ENCODE data around the gene CBX2.

The CBX2 gene

GRCh38 chr17:79814127-79814973 is 36.4 kb downstream of the CBX2 start:
- no peak for DNase-seq

DNA sequence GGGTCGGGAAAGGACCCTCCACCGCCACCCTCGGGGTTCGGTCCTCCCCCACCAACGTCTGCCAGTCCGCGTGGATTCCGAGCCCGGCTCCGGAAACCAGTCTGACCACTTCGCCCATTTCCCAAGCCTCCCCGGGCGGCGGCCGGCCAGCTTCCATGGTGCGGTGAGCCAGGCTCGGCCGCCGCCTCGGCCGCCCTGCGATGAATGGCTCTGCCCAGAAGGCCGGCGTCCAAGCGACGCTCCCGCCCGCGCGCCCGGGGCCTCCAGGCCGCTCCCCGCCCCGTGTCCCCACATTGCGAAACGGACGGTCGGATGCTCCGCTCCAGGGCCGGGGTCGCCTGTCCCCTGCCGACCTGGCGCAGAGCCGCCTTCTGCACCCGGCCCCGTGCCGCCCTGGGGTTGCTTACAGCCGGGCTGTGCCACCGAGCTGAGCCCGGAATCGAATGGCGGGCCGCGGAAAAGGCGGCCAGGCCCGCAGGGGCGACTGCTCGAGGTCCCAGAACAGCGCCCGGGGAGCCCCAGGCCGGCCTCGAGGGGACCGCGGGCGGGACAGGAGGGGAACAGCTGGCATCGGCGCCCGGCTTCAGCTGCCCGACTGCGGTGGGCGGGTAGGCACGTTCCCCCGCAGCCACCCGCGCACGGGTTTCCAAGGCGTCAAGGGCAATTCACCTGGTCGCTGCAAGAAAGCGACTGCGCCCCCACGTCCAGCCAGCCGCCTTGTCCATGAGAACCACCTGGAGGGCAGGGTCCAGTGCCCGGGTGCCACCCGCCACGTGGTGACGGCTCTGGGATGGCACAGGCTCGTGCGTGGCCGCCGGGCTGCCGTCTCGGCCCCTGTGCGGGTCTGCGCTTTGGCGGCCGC is 37.3 kb downstream of the CBX2 start:
- no peak for DNase-seq

DNA sequence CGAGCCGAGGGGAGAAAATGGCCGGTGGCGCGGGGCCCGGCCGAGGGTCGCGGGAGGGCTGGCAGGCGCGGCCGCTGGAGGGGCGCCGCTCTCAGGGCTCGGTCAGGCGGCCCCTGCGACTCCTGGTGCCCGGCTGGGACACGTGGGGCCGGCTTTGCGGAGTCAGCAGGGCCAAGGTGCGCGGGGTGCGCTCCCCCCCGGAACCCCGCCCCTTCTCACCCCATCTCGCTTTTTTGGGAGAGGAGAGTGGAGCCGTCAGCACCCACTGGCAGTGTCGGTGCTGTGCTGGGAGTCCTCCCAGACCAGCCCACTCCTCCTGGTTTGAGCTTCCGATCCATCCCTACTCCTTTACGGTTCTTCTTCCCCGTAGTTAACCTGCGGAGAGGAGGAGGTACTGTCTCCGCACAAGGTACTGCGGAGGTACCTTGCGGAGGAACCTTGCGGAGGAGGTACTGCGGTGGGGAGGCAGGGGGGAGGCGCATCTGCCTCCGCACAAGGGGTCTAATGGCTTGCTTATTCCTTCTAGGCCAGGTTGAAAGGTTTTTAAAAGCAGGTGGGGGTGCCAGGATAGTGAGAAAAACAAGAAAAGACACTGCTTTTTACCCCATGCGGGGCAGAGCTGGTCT is 38.0 kb downstream of the CBX2 start:
- no peak for DNase-seq

DNA sequence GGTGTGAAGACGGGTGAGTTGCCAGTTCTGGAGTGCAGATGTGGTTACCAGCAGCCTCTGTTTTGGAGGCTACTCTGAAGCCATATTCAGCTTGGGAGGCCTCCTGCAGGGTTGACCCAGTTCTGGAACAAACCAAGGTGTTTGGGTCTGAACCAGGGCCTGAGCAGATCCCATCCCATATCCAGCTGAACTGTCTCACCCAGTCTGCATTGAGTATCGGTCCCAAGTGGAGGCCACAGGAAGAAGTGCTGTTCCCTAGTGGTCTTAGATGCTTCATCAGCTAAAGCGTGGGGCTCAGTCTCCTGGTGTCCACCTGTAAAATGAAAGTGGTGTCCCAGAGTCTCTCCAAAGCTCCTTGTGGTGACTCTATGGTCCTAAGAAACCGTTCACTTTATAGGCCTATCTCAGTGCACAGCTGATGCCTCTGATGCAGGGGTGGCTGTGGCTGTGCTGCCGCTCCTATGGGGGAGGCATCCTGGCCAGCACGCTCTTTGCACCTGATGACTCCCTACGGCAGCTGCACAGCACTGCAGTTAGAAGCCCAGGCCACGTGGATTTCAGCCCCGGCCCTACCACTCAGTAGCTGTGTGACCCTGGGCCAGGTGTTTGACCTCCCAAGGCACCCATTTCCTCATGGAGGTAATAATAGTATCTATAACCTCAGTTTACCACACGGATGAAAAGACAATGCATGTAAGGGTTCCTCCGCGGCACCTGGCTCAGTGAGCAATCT is 40.2 kb downstream of the CBX2 start:
- peak in 2 of 3 experiments; percentile 20 to 68 for DNase-seq

- DNase-seq = no peak
These were observed 41.1 kb downstream of the CBX2 start for GRCh38 chr17:79819085-79819484.

- DNase-seq = no peak
These were observed 41.8 kb downstream of the CBX2 start for GRCh38 chr17:79819534-79820276.

DNA sequence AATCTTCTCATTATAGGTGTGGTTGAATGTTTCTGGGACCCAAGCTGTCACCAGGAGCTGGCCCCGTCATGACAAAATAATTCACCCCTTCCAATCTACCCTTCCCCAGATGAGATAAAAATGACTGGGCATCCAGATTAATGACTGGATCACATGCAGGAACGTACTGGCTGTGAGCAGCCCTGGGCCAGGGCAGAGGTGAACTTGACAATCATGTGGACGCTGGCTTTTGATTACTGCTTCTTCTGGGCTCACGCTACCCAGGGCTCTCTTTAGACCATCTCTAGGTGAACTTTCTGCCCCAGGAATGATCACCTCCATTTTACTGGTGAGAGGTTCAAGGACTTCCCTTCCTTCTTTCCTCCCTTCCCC is 43.0 kb downstream of the CBX2 start:
- no peak for DNase-seq

GRCh38 chr17:79821331-79822095 is 43.6 kb downstream of the CBX2 start:
- no peak for DNase-seq

DNA sequence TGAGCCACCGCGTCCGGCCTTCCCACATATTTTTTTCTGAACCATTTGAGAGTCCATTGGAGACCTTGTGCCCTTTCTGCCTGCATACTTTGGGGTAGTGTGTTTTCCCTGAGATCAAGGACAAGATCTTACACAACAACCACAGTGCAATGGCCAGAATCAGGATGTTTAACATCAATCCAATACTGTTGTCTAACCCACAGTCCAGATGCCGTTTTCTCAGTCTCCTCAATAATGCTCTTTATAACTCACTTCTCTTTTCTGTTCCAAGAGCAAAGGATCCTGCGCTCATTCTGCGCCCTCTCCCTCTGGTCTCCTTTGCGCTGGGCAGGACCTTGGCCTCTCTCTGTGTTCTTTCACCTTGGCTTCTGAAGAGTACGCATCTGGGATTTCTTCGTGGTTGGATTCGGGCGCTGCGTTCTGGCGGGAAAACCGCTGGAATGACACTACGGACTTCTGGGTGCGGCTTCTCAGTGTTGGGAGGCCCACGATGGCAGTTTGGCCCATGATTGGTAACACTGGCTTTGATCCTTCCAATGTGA is 44.7 kb downstream of the CBX2 start:
- DNase-seq = no peak

DNA sequence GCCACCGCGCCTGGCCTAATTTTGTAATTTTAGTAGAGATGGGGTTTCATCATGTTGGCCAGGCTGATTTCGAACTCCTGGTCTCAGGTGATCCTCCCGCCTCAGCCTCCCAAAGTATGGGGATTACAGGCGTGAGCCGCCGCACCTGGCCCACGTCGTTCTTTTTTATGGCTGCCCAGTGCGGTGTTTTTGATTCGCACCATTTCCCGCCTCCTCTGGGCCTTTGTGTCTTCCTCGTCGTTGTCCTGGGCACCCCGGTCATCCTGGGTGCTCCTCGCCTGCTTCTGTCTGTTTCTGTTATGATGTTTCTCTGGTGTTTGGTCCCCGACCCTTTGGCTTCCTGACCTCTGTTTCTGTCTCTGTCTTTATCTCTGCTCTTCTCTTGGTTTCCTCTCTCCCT is 46.3 kb downstream of the CBX2 start:
- DNase-seq = no peak

DNA sequence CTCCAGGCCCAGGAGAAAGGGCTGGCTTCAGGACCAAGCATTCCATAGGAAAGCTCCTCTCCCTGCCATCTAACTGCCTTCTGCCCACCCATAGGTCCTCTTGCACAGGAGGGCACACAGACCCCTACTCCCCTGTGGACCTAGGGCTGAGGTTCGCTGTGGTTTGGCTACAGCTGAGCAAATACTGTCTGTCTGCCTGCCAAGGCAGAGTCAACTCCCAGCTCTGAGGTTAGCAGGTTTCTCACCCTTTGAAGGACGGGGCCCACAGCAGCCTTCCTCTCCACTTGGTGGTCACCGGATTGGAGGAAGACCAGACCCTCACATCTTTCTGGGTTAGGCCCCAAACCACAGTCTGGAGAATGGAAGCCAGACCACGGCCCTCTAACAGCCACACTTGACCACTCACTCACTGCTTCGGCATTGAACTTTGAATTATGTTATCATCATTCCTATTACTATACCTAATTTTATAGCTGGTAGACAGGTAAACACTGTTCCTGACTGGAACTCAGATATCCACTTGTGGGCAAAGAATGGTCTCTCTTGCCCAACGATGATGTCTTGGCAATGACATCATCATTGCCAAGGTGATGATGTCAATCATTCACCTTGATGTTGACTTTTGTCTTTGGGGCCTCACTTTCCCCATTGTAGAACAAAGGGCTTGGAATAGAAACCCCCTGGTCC is 47.1 kb downstream of the CBX2 start:
- DNase-seq = no peak

GRCh38 chr17:79825580-79825921 is 47.6 kb downstream of the CBX2 start:
- DNase-seq = no peak

- DNase-seq = no peak
These were observed 48.3 kb downstream of the CBX2 start for GRCh38 chr17:79826204-79826680.

DNA sequence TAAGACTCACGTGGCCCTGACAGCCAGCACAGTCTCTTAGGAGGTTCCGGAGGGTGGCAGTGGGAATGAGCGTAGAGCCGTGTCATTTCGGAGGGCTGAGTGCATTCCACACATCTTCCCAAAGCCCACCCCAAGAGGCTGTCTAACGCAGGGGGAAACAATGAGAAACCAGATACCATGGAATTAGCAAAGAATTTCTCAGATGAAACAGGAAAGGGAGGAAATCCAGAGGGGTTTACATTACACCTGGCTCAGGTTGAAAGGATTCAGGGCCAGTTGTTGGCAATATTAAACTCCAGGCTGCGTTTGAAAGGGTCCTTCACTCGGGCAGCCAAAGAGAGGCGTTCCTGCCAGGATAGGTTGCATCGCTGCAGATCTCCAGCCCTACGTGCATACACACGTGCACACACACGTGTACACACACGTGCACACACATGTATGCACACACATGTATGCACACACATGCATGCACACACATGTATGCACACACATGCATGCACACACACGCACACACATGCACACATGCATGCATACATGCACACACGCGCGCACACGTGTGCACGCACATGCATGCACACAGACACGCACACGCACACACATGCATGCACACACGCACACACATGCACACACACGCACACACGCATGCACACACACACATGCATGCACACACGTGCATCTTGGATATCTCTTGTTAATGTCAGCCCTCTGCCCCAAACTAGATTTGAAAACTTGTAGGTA is 49.1 kb downstream of the CBX2 start:
- DNase-seq = no peak

DNA sequence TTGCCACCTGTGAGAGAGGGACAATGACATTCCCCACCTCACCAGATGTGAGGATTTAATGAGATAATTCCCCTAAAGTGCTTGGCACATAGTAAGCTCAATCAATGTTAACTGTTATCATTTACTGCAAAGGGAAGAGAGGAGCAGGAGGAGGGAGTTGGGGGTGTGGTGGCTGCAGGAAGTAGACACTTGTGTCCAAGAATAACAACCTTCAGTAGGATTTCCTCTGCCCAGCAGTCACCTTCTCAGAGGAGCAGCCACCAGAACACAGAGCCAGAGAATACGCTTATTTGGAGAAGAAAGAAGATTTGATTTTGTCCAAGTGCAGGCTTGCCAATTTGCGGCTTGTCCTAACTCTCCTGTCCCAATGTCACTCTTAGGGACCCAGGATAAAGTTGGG is 51.1 kb downstream of the CBX2 start:
- no peak for DNase-seq

- DNase-seq = no peak
These were observed 51.5 kb downstream of the CBX2 start for GRCh38 chr17:79829457-79829856.

DNA sequence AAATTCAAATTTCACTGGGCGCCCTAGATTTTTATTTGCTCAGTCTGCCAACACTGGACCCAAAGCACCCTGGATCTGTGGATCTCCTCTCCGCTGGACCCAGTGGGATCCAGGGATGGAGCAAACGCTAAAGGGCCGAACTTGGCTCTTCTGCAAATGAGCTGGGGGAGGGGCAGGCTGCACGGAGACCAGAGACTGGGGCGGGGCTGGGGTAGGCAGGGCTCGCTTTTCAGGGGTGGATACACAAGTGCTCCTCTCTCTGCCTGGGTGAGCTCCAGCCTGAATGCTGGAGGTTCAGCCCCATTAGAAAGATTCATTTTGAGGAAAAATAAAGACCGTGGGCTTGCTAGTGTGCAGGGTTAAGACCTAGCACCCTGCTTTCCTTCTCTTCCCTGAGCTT is 52.4 kb downstream of the CBX2 start:
- DNase-seq = no peak

DNA sequence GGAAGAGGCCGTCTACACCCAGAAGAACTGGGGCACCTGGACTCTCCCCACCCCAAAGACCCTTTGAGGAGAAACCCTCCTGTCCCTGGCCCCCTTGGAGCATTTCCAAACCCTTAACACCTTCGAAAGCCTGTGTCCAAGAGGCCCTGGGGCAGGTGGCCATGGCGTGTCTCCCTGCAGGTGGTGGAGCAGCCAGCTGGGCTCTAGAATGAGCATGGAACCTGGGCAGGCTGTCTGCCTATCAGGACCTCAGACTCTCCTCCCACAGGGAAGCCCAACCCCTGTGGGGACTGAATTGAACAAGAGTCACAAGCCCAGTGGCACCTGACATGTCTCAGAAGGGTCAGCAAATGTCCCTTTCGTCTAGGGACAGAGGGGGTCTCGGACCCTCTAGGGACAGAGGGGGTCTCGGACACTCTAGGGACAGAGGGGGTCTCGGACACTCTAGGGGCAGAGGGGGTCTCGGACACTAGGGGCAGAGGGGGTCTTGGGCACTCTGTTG is 52.9 kb downstream of the CBX2 start:
- DNase-seq = no peak

Data from NCI-H1417 (cell line).